Fibroblast of peridontal ligament (primary cell): ENCODE measurements around the gene SKAP1.
A peak's percentile ranks its signal among the peaks of the same experiment; 100 is the strongest.
"Not testable (repeated sequence)": the region's sequence is repeated elsewhere in the genome, so short reads cannot be mapped to it uniquely, and the experiment has no call there.

ENCODE experiments used
- DNase-seq: peaks from one replicate; pipeline ENCODE4 v3.0.0-alpha.2; 2010; ENCODE audit errors: extremely low read depth

Gene SKAP1

DNA sequence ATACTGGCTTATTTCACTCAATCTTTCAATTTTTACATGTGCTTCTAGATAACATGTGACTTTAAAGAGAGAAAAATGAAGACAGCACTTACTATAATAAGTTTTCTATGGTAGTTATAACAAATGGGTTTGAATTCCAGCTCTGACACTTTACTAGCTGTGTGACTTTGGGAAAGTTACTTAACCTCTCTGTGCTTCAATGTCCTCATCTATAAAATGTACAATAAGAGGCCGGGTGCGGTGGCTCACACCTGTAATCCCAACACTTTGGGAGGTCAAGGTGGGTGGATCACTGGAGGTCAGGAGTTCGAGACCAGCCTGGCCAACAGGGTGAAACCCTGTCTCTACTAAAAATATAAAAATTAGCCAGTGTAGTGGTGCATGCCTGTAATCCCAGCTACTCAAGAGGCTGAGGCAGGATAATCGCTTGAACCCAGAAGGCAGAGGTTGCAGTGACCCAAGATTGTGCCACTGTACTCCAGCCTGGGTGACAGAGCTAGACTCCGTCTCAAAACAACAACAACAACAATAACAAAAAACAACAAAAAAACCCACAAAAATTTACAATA is 184.5 kb downstream of the SKAP1 start:
- not testable (repeated sequence) for DNase-seq

GRCh38 chr17:48244814-48245213 is 185.2 kb downstream of the SKAP1 start:
- no peak for DNase-seq

DNA sequence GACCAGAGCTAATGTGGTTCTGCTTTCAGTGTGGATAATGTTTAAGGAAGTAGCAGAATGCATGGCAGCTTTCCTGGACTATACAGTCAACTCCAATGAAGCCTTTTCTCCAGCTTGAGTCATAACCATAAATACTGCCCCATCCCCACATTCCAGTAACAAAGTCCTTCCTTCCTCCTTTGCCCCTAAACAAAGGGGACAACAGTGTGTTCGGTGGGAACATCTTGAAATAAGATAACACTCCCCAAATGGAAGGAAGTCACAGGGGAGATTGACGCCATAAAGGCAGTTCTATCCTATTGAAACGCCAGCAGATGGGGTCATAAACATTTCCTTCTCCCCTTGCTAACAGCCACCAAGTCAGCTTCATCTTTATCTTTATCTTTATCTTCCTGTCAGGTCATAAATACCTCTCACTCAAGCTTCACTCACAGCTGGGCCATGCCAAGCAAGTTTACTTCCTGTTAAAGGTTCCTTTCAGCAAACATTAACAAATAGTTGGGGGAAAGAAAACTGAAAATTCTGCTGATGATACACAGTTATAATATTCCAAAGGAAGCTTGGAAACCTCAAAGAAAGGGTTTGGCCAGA is 185.8 kb downstream of the SKAP1 start:
- DNase-seq: peak; percentile 15

DNA sequence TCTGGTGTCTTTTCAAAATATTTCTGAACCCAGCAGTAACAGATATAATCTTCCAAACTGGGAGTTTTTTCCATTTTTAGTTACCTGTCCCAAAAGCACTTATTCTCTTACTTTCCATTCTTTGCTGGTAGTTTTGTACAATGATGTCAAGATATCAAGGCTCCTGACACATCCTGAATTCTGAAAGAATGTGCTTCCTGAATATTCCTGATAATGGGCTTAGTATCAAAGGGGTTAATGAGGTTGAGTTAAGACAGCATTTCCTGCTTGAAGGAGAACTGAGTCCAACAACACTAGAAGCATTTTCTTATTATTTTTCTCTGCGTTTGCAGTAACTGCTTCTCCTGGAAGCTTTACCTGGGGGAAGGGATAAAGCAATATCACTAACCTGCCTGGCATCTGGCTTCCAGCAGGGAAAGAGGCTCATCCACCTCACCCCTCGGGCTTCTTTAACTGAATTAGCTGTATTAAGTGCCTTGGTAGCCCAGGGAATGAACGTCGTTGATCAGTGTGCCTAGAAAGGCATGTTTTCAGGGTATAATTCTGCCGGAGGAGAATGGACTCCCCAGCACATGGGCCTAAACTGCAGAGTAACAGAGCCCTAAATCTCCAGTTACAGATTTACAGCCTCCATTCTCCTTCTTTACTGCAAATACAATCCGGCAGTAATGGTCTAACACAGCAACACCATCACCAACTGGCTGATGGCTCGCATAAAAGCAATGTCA is 188.1 kb downstream of the SKAP1 start:
- DNase-seq: no peak

DNA sequence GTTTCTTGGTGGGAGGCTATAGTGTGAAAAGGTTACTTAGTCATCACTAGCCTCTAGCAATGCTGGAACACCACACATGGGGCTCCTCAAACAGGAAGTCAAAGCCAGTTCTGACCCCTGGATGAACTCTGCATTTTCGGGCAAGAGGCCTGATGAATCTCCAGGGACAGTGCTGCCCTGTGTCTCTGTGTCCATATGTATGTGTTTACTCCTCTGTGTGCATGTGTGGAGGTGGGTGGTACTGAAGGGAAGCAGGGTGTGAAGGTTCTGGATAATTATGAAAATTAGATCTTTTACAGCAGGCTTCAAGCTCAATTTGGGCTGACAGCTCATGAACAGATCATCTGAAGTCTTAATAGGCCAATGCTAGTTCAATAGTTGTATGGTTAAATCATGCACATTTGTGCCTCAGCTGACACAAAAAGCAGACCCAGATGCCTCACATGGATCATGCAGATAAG is 188.9 kb downstream of the SKAP1 start:
- DNase-seq: peak; percentile 65

DNA sequence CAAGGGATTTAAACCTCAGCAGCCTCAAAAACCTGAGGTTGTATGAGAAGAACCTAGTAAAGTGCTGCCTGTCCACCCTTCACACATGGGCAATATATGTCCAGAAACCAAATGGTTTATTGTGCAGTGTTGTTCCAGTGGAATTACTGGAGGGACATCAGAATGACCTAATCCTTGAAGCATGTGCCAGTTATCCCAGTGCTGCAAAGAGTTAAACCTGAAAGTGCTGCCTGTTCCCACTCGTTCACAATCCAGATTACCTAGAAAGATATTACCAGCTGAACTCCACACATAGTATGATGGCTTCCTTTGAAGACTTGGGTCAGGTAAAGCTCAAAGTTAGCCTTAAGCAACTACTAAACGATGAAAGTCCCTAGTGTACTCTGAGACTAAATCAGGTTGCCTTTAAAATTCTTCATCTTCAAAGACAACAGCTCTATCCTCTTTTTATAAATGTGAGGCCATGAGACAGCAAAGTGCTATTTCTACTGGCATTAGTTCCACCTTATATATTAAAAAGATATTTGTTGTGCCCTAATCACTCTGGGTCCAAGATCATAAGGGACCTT is 189.4 kb downstream of the SKAP1 start:
- DNase-seq: peak; percentile 11

DNA sequence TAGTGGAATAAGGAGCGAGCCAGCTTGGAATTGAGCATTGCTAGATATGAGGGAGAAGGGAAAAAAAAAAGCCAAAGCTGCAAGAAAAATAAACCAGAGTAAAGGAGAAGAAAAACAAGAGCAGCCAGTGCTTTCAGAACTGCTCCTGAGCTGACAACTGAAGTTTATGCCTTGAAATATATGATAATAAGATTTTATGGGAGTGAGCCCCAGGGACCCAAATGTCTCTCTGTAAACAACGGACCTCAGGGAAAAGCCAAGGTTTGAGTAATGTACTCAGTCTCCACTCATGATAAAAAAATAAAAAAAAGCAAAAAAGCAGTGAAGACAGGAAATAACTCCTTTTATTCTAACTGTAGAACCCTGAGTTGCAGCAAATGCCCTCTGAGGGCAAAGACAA is 189.9 kb downstream of the SKAP1 start:
- no peak for DNase-seq

DNA sequence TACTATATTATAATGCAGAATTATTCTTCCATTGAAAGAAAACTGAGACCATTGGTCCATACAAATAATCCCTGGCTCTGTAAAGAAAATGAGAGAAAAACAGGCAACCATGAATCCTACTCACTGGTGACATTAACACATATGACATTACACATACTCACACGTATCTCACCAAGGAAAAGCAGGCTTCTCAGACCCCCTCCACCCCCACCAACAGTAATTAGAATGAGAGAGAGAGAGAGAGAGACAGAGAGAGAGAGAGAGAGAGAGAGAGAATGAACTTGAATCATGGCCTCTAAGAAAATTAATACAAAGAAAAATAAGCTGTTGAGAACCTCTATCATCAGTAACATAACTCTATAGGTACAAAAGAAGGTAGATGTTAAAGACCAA is 190.4 kb downstream of the SKAP1 start:
- no peak for DNase-seq

DNA sequence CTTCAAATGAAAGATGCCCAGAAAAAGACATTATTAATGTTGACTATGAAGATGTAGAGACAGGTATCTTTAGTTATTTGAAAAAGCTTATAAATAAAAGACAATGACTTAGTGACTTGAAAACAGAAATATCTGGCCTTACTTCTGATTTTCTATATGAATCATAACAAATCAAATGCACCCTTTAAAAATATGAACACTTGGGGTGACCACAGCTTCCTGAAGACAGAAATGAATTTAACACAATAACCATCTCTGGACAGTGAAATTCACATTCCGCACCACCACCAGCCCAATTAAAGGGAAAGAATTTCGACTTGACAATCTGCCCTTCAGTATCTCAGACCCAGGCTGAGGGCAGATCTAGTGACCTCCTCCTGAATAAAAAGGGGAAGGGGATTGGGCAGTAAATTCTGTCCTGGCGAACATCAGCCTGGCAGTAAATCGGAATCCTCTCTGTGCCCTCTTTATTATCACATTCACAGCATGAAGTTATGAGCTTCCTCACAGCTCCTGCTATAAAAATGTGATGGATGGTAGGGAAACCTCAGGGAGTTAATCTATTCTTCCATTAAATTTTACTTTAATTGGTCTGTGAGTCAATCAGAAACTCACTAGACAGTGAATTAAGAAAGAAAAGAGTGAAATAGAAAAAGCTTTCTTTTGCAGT is 190.9 kb downstream of the SKAP1 start:
- DNase-seq: no peak

DNA sequence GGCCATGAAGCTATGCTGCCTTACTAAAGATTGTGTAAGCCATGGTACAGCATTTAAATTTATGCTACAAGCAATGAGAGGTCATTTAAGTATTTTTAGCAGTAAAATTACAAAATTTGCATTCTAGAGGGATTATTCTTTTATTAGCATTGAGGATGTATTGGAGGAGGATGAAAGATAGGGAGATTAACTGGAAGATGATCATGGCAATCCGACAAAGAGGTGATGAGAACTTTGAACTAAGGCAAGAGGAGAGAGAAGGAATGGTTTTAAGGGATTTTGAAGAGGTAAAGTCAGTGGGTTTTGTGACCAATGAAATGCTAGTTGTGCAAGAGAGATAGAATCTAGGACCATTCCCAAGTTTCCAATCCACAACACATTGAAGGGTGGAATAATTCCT is 192.6 kb downstream of the SKAP1 start:
- no peak for DNase-seq

GRCh38 chr17:48236681-48237134 is 193.3 kb downstream of the SKAP1 start:
- DNase-seq: peak; percentile 10

DNA sequence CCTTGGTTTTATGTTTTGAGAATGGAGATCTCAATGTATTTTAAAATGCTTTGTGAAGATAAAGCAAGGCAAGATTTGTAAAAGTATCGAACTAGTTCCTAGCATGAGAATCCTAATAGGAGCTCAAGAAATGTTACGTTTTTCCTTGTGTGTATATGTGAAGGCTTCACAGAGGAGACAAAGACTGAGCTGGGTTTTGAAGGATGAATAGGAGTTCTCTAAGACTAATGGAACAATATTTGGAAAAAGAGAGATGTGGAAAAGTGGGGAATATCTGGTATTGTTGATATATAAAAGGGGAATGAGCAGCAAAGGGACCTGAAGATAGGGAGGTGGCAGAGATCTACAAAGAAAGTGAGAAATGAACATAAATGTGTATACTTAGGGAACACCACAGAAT is 195.1 kb downstream of the SKAP1 start:
- DNase-seq: no peak

DNA sequence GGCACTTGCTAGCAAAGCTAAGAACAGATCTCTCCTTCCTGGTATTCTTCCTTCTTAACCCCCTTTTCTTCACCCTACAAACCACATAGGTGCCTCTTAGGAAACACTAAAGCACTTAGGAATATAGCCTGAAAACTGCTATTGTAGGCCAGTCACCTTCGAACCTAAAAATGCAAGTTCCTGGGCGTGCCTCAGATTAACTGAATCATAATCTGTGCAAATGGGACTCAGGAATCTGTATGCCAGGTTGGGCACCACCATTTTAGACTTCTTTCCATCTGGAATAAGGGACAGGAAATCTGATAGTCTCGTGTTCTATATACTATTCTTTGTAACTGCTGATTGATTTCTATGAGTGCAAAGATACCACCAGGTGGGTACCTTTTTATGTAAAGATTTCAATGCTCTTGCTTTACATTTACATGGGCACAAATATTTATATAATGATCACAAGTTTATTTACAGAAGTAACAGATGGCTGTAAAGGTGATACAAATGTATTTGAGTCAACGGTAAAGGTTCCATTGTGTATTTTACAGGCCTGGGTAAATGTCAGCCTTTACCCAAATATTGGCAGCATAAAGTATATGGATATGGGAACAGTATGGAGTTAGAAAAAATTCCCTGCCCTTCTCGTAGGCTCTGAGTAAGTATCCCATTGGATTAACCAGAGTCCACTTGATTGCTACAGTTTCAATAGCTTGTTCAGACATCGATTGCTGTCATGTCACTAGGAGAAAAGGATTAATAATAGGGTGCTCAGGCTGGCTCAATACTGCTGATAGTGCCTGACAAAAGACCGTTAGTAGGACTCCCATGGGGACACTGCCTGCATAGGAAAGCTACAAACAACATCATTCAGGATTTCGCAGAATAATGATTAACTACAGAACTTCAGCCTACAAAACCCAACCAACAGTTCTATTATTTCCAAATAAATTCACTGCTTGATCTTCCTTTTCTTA is 197.7 kb downstream of the SKAP1 start:
- no peak for DNase-seq

- DNase-seq: no peak
Observed at GRCh38 chr17:48229936-48230335, 200.1 kb downstream of the SKAP1 start.

DNA sequence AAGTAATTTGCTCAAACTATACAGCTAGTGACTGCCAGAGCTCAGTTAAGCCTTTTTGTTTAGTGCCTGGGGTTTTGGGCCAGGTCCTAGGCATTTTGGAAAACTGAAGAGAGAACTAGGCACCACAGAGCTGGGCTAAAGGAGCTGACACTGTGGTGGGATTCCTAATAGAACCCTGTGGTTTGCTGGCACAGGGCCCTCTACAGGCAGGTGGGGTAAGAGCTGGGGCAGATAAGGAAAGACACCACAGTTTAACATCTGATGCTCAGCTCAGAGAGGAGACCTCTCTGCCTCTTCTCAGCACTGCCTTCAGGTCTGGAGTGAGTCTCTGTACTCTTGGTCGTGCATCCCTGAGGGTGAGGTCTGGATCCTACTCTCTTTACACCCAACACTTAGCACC is 201.3 kb downstream of the SKAP1 start:
- DNase-seq: no peak

DNA sequence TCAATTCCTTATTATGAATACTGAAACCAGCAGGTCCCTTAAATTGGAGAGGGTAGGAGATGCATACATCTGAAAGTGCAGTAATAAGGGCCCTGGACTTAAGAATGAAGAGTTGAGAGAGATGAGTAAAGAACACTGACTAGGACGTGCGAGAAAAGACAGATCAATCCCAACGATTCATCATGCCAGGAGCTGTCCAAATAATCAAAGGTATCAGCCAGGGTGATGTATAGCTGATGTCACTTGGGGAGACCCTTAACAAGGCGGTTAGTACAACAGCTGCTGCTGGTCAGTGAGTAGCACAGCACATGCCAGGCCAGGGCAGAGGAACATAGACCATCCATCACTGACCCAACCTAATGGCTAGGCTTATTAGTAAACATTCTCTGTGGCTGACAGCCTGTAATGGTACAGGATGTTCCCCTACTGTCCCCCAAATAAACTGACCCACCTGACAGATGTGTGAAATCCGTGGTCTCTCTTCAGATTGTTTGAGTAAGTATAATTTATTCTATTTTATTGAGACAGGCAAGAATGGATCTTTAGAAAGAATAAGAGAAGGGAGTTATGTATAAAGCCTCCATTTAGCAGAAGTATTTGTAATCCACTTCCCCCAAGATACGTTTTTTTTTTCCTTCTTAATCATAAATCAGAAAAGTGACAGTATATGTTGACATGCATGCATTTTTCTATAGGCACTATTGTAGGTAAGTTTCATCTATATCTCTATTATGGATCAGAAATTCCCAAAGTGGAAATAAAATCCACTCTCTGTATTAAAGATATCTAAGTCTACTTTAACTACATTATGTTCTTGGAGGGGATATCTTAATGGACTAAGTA is 204.1 kb downstream of the SKAP1 start:
- DNase-seq: no peak

DNA sequence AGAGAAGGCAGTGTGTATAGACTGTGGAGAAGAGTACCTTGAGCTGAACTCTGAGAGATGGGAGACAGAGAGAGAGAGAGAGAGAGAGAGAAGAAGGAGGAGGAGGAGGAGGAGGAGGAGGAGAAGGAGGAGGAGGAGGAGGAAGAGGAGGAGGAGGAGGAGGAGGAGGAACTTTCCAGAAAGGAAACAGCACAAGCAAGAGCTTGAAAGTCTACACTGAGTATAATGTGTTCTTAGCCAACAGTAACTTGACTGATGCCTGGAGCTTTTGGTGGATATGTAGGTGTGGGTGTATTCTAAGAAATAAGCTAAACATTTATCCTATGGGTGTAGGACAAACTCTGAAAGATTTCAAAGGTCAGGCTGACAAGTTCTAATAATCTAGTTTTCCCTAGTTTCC is 206.1 kb downstream of the SKAP1 start:
- DNase-seq: no peak

DNA sequence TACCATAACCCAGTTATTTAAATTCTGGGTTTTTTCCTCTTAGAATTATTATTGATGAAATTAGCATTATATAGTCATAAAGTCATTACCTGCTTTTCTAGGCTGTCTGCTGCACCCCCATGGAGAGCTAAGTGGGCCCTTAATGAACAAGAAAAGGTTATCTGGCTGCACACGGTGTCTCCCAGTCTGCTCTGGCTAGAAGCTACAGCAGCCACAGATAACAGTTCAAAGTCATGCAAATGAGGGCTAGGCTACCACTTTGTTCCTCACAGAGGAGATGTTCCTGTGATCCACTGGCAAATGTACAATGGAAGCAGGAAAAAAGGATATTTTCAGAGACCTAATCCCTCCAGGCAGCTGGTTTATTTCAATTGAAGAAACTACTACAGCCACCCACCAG is 210.4 kb downstream of the SKAP1 start:
- DNase-seq: no peak

- peak; percentile 25 for DNase-seq
Observed at GRCh38 chr17:48215583-48216139, 214.4 kb downstream of the SKAP1 start.

DNA sequence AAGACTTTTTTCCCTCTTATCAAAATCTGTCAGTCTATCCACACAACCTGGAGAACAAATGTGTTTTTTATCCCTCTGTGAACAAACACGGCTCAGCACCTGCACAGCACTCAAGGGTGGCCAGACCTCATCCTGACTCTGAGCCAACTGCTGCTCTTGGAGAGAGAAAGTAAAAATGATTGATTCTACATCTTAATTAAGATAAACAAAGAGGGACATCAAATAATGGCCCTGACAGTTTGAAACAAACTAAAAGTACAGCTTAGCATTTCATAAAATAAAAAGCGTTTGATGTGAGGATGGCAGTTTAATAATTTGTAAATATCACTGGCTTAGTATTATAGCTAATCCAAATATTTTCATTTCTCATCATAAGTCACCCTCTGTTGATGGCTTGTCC is 216.2 kb downstream of the SKAP1 start:
- no peak for DNase-seq
